GM12891 (cell line): ENCODE results near the gene WDTC1.

ENCODE experiments used
- POLR2AphosphoS5 ChIP-seq: IDR thresholded peaks from 2 replicates; pipeline ENCODE4 v1.6.1; 2011; ENCODE audit warnings: low read depth, low read length, control low read depth
- TAF1 ChIP-seq: IDR thresholded peaks from 2 replicates; pipeline ENCODE4 v1.6.1; 2011; ENCODE audit warnings: low read depth, low read length, control low read depth

GRCh38 chr1:27235827-27236226 is 1.4 kb downstream of the WDTC1 start:
- TF ChIP-seq POLR2AphosphoS5 (no peak), TAF1 (no peak)
